ENCODE measurements around the gene IER3. TPM values are rescaled to one million over a fixed set of nuclear protein-coding genes. Genes with fewer than 3 reads are reported as not detected.
"Not testable (repeated sequence)": the region's sequence is repeated elsewhere in the genome, so short reads cannot be mapped to it uniquely, and the experiment has no call there.

Gene IER3
- total and polyA plus RNA-seq, 9 donors, result 9.7 to 221 (median 20.6) TPM

DNA sequence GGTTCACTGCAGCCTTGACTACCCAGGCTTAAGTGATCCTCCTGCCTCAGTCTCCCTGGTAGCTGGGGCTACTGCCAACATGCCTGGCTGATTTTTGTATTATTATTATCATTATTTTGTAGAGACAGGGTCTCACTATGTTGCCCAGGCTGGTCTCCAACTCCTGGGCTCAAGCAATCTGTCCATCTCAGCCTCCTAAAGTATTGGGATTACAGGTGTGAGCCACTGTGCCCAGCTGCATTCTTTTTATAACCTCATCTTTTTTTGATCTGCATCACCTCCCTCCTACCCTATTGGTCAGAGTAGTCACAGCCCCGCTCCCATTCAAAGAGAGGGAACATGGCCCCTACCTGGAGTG, 23.6 kb upstream of the IER3 start:
- WGBS, 3 donors, result 97 to 100% (median 100%) methylated on average over 1 of the region's 1 CpG
- Histone ChIP-seq H3K27ac (no peak overlapping the region), H3K9me3 (no peaks in the 10 kb centered on the region), H3K27me3 (no peaks in the 10 kb centered on the region), H3K4me1 (ENCODE audit: insufficient read depth) (peaks cover 3% of the 10 kb centered on the region), H3K36me3 (no peaks in the 10 kb centered on the region), H3K4me3 (no peak overlapping the region)
- TF ChIP-seq, protein P1, sequence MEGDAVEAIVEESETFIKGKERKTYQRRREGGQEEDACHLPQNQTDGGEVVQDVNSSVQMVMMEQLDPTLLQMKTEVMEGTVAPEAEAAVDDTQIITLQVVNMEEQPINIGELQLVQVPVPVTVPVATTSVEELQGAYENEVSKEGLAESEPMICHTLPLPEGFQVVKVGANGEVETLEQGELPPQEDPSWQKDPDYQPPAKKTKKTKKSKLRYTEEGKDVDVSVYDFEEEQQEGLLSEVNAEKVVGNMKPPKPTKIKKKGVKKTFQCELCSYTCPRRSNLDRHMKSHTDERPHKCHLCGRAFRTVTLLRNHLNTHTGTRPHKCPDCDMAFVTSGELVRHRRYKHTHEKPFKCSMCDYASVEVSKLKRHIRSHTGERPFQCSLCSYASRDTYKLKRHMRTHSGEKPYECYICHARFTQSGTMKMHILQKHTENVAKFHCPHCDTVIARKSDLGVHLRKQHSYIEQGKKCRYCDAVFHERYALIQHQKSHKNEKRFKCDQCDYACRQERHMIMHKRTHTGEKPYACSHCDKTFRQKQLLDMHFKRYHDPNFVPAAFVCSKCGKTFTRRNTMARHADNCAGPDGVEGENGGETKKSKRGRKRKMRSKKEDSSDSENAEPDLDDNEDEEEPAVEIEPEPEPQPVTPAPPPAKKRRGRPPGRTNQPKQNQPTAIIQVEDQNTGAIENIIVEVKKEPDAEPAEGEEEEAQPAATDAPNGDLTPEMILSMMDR (IDR thresholded peaks at IDR 0.05), result no peak
- TF ChIP-seq POLR2A (IDR thresholded peaks at IDR 0.05), result no peak
- no peak for TF ChIP-seq EP300 (IDR thresholded peaks at IDR 0.05)
- intact Hi-C loops (cut with DNase I), result no loop called here
- no peak for DNase-seq

DNA sequence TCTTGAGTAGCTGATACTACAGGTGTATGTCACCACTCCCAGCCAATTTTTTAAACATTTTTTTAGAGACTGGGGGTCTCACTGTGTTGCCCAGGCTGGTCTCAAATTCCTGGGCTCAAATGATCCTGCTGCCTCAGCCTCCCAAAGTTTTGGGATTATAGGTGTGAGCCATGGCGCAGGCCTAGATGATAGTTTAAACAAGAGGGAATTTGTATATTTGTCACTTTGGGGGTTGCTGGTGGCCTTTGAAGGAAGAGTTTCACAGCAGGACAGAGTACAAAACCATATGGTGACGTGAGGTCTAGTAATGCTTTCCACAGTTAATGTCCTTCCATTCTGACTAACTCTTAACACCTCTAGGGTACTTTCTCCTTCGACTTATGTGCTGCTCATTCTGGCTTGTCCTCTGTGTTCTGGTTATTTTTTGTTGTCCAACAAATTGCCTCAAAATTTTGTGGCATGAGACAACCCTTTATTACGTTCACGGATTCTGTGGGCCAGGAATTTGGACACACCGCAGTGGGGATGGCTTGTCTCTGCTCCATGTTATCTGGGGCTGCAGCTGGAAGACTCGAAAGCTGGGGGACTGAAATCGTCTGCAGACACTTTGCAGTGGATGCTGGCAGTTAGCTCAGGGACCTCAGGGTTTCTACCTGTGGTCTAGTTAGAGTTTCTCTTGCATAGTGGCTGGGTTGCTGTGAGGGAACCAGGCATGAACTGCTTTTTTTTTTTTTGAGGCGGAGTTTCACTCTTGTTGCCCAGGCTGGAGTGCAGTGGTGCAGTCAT, 23.0 kb upstream of the IER3 start:
- no peaks in the 10 kb centered on the region for H3K36me3 ChIP-seq
- peaks cover 3% of the 10 kb centered on the region for H3K4me1 ChIP-seq (ENCODE audit: insufficient read depth)
- TF ChIP-seq EP300 (IDR thresholded peaks at IDR 0.05) (no peak), POLR2A (IDR thresholded peaks at IDR 0.05) (no peak)
- TF ChIP-seq, protein P1 (IDR thresholded peaks at IDR 0.05), result no peak
- intact Hi-C loops (cut with DNase I), result no loop called here
- H3K4me3 ChIP-seq, result no peak overlapping the region
- DNase-seq, result no peak
- H3K27ac ChIP-seq, result no peak overlapping the region
- no peaks in the 10 kb centered on the region for H3K9me3 ChIP-seq
- WGBS, 3 donors, result 84 to 86% (median 84%) methylated on average over 9 of the region's 9 CpGs
- H3K27me3 ChIP-seq, result no peaks in the 10 kb centered on the region

DNA sequence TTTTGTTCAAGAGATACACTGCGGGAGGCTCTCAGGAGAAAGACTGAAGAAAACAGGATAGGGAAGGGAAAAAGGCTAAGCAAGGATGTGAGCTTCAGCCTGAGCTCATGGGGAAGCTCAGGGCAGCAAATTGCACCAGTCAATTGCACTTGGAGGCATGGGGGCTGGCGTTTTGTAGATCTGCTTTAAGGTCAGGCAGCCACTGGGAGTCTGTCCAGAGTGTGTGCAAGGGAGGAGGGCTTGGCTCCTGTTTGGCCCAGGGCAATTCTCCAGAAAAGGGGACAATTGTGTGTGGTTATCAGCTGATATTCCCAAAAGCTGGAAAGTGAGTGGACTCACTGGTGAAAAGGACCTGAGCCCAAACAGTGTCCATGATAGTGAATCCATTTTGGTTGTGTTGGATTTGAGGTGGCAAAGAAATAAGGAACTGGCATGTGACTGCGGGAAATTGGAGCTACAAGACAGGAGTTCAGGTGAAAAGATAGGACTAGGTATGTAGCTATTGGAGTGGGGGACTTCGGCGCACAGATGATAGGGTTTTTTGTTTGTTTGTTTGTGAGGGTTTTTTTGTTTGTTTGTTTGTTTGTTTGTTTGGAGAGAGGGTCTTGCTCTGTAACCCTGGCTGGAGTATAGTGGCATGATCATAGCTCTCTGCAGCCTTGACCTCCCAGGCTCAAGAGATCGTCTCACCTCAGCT, 22.3 kb upstream of the IER3 start:
- DNase-seq, result no peak
- intact Hi-C loops (cut with DNase I), result no loop called here
- peaks cover 3% of the 10 kb centered on the region for H3K4me1 ChIP-seq (ENCODE audit: insufficient read depth)

DNA sequence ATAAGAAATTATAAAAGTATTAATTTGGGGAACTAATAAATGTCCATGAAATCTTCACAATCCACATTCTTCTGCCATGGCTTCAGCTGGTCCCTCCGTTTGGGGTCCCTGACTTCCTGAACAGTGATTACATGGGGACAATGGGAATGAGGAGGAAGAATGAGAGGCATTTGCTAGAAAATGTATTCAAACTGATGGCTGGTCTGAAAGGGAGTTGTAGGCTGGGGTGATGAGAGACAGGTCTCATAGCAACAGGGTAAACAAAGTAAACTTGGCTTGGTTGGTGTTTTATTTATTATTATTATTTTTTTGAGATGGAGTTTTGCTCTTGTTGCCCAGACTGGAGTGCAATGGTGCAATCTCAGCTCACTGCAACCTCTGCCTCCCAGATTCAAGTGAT, 21.1 kb upstream of the IER3 start:
- H3K9me3 ChIP-seq; intact Hi-C loops (cut with DNase I); H3K36me3 ChIP-seq; H3K27ac ChIP-seq; H3K27me3 ChIP-seq; DNase-seq; H3K4me1 ChIP-seq (ENCODE audit: insufficient read depth); H3K4me3 ChIP-seq: not testable (repeated sequence)
- WGBS, 3 donors, result 54 to 76% (median 71%) methylated on average over 1 of the region's 1 CpG

More for the DNA sequence above, 22.3 kb upstream of the IER3 start:
- no peaks in the 10 kb centered on the region for H3K36me3 ChIP-seq
- no peaks in the 10 kb centered on the region for H3K27me3 ChIP-seq
- H3K9me3 ChIP-seq, result no peaks in the 10 kb centered on the region
- TF ChIP-seq POLR2A (IDR thresholded peaks at IDR 0.05) (no peak), EP300 (IDR thresholded peaks at IDR 0.05) (no peak)
- TF ChIP-seq, protein P1 (IDR thresholded peaks at IDR 0.05), result no peak
- 81 to 86% (median 83%) methylated on average over 6 of the region's 6 CpGs for WGBS, 3 donors
- no peak overlapping the region for H3K27ac ChIP-seq
- no peak overlapping the region for H3K4me3 ChIP-seq

DNA sequence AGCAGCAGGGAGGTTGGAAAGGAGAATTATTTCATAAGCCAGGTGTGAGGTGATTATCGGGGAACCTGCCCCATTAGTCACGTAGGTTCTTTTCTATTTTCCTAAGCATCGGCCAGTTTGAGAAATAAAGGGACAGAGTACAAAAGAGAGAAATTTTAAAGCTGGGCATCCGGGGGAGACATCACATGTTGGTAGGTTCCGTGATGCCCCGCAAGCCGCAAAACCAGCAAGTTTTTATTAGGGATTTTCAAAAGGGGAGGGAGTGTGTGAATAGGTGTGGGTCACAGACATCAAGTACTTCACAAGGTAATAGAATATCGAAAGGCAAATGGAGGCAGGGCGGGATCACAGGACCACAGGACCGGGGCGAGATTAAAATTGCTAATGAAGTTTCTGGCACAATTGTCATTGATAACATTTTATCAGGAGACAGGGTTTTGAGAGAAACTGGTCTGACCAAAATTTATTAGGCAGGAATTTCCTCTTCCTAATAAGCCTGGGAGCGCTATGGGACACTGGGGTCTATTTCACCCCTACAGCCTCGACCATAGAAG, 20.2 kb upstream of the IER3 start:
- H3K36me3 ChIP-seq; H3K27ac ChIP-seq; DNase-seq; H3K9me3 ChIP-seq; H3K4me1 ChIP-seq (ENCODE audit: insufficient read depth); H3K4me3 ChIP-seq; H3K27me3 ChIP-seq; intact Hi-C loops (cut with DNase I): not testable (repeated sequence)
- 68 to 78% (median 76%) methylated on average over 13 of the region's 13 CpGs for WGBS, 3 donors

All from ovary (tissue), 9 donors.